GM23338 (cell line): ENCODE measurements around the gene PPAN. TPM values are rescaled to one million over a fixed set of nuclear protein-coding genes. Genes with fewer than 3 reads are reported as not detected.

Experiments
- ATAC-seq: fragments of 200-7000 bp; cut with Tn5 transposase; 3 replicates; pipeline ENCODE4 v1.9.1; 2020
- DNase-seq: peaks from one replicate; pipeline ENCODE4 v3.0.0-alpha.2; 2015; ENCODE audit warnings: low spot score
- H2AFZ ChIP-seq: fragments of 200-600 bp; sonication (generic); 2 replicates; pipeline ENCODE4 v1.8.0; 2016; ENCODE audit warnings: antibody characterized with exemption, mild to moderate bottlenecking, moderate library complexity
- H3F3A ChIP-seq: fragments of 200-600 bp; sonication (generic); replicated peaks from 2 replicates; pipeline ENCODE4 v1.8.0; 2017; ENCODE audit warnings: antibody characterized with exemption, mixed run types, low read depth
- H3K27ac ChIP-seq: fragments of 200-600 bp; sonication (generic); 2 replicates; pipeline ENCODE4 v1.6.1; 2016; ENCODE audit warnings: low read depth
- H3K27me3 ChIP-seq: fragments of 200-600 bp; sonication (generic); 2 replicates; pipeline ENCODE4 v1.8.0; 2016; ENCODE audit warnings: mild to moderate bottlenecking, mixed run types, moderate library complexity; ENCODE audit not compliant: insufficient read depth
- H3K36me3 ChIP-seq: fragments of 200-600 bp; sonication (generic); 2 replicates; pipeline ENCODE4 v1.8.0; 2016; ENCODE audit warnings: mild to moderate bottlenecking; ENCODE audit not compliant: insufficient read depth
- H3K4me1 ChIP-seq: fragments of 200-600 bp; sonication (generic); 2 replicates; pipeline ENCODE4 v1.8.0; 2016; ENCODE audit warnings: mild to moderate bottlenecking, moderate library complexity; ENCODE audit not compliant: insufficient read depth
- H3K4me2 ChIP-seq: fragments of 200-600 bp; sonication (generic); 2 replicates; pipeline ENCODE4 v1.7.1; 2017; ENCODE audit warnings: mixed run types
- H3K4me3 ChIP-seq: fragments of 200-600 bp; sonication (generic); 2 replicates; pipeline ENCODE4 v1.6.1; 2016; ENCODE audit warnings: mixed run types
- H3K79me2 ChIP-seq: fragments of 200-600 bp; sonication (generic); replicated peaks from 2 replicates; pipeline ENCODE4 v1.8.0; 2017; ENCODE audit warnings: mild to moderate bottlenecking; ENCODE audit not compliant: insufficient read depth
- H3K9me2 ChIP-seq: fragments of 200-600 bp; sonication (generic); 2 replicates; pipeline ENCODE4 v1.8.0; 2017; ENCODE audit not compliant: insufficient read depth
- H4K20me1 ChIP-seq: fragments of 200-600 bp; sonication (generic); replicated peaks from 2 replicates; pipeline ENCODE4 v1.8.0; 2017; ENCODE audit warnings: mild to moderate bottlenecking; ENCODE audit not compliant: insufficient read depth
- H3K27ac Mint-ChIP-seq: 2 replicates; pipeline ENCODE4 v1.8.0; 2020; ENCODE audit warnings: inconsistent platforms, mild to moderate bottlenecking, moderate library complexity, mixed read lengths
- H3K27me3 Mint-ChIP-seq: 3 replicates; pipeline ENCODE4 v1.8.0; 2022; ENCODE audit warnings: low read depth, mild to moderate bottlenecking, moderate library complexity, mixed read lengths, inconsistent platforms; ENCODE audit not compliant: insufficient read depth, poor library complexity
- H3K36me3 Mint-ChIP-seq: 3 replicates; pipeline ENCODE4 v1.8.0; 2021; ENCODE audit warnings: low read depth, mild to moderate bottlenecking, inconsistent platforms, moderate library complexity, mixed read lengths
- H3K4me1 Mint-ChIP-seq: 3 replicates; pipeline ENCODE4 v1.8.0; 2020; ENCODE audit warnings: mild to moderate bottlenecking, inconsistent platforms, mixed read lengths
- H3K4me3 Mint-ChIP-seq: 3 replicates; pipeline ENCODE4 v1.8.0; 2021; ENCODE audit warnings: moderate library complexity, mild to moderate bottlenecking, inconsistent platforms, mixed read lengths
- H3K9me3 Mint-ChIP-seq: 3 replicates; pipeline ENCODE4 v1.8.0; 2020; ENCODE audit warnings: moderate library complexity, mild to moderate bottlenecking, inconsistent platforms, mixed read lengths
- CREB1 ChIP-seq: fragments of 250-450 bp; sonication (Bioruptor Pico); IDR thresholded peaks from 2 replicates; pipeline ENCODE4 v1.5.0; 2020; ENCODE audit warnings: low read depth, mild to moderate bottlenecking, moderate library complexity
- CTCF ChIP-seq, 2 experiments: fragments of 200-600 bp in 1 of 2; sonication (generic) in 1 of 2; conservative IDR thresholded peaks; 2 replicates each; pipeline versions ENCODE4 v1.5.1 to v1.6.1; 2016 to 2017; ENCODE audit warnings: antibody characterized with exemption in 2 of 2, low read depth in 2 of 2, mild to moderate bottlenecking in 2 of 2, moderate library complexity in 1 of 2
- ETS1 ChIP-seq: IDR thresholded peaks from 2 replicates; pipeline ENCODE4 v1.6.1; 2016; ENCODE audit warnings: antibody characterized with exemption
- EZH2 ChIP-seq: fragments of 200-600 bp; sonication (generic); IDR thresholded peaks from one replicate; pipeline ENCODE4 v1.8.0; 2017; ENCODE audit warnings: antibody characterized with exemption, mild to moderate bottlenecking, low read depth; ENCODE audit not compliant: unreplicated experiment
- JUNB ChIP-seq: IDR thresholded peaks from one replicate; pipeline ENCODE4 v1.6.1; 2016; ENCODE audit warnings: antibody characterized with exemption; ENCODE audit not compliant: unreplicated experiment
- NANOG ChIP-seq: IDR thresholded peaks from 2 replicates; pipeline ENCODE4 v1.6.1; 2016; ENCODE audit warnings: antibody characterized with exemption, borderline replicate concordance
- POLR2AphosphoS5 ChIP-seq: IDR thresholded peaks from 2 replicates; pipeline ENCODE4 v1.6.1; 2016; ENCODE audit warnings: antibody characterized with exemption, low read depth
- STAT1 ChIP-seq: IDR thresholded peaks from one replicate; pipeline ENCODE4 v1.6.1; 2016; ENCODE audit warnings: antibody characterized with exemption; ENCODE audit not compliant: unreplicated experiment
- ZNF114 ChIP-seq: fragments of 250-450 bp; sonication (Bioruptor Pico); IDR thresholded peaks from 2 replicates; pipeline ENCODE4 v1.5.0; 2020; ENCODE audit warnings: mild to moderate bottlenecking, moderate library complexity
- ZNF331 ChIP-seq: fragments of 250-450 bp; sonication (Bioruptor Pico); IDR thresholded peaks from 2 replicates; pipeline ENCODE4 v1.5.0; 2020; ENCODE audit warnings: low read depth, mild to moderate bottlenecking, moderate library complexity
- ZNF462 ChIP-seq: fragments of 250-450 bp; sonication (Bioruptor Pico); IDR thresholded peaks from 2 replicates; pipeline ENCODE4 v1.5.0; 2020; ENCODE audit warnings: mild to moderate bottlenecking, moderate library complexity
- polyA plus RNA-seq: library from polyadenylated mRNA; unstranded; fragments of >200 nt; fragmentation: Nextera tagmentation; extraction: Ambion mirVana; gene quantifications from 2 replicates; pipeline ENCODE4 v1.2.1, GENCODE V29; 2016
- total RNA-seq: library from RNA; depleted of rRNA; stranded (reverse); fragments of >200 nt; shearing (Covaris generic); gene quantifications from 2 replicates; pipeline ENCODE4 v1.2.3, GENCODE V29; 2014

The PPAN gene
- total and polyA plus RNA-seq, 2 experiments from 2014 or later: 71.8 to 81.9 TPM

- TF ChIP-seq ETS1 (no peak), CTCF (conservative IDR thresholded peaks at IDR 0.05; ENCODE audit: low read depth in 2 of 2) (no peak), EZH2 (no peak), ZNF114 (CRISPR knock-in tag) (no peak), CREB1 (CRISPR knock-in tag) (no peak)
These were observed 29.6 kb downstream of the PPAN start (continued) for GRCh38 chr19:10135551-10136334.

- H3K36me3 ChIP-seq: peaks cover 40% of the 10 kb centered on the region
These were observed 30.8 kb downstream of the PPAN start for GRCh38 chr19:10136936-10137335.

More at GRCh38 chr19:10136936-10137335, 30.8 kb downstream of the PPAN start:
- H2AFZ ChIP-seq: no peak overlapping the region
- no peak overlapping the region for H3K4me2 ChIP-seq
- H3K79me2 ChIP-seq: no peaks in the 10 kb centered on the region
- H3K27me3 Mint-ChIP-seq: peaks cover 7% of the 10 kb centered on the region
- no peak overlapping the region for H3K27ac Mint-ChIP-seq
- H4K20me1 ChIP-seq: peaks cover 8% of the 10 kb centered on the region
- TF ChIP-seq ZNF114 (CRISPR knock-in tag) (no peak), POLR2AphosphoS5 (no peak), ZNF331 (CRISPR knock-in tag) (no peak), JUNB (no peak), NANOG (no peak), CTCF (conservative IDR thresholded peaks at IDR 0.05; ENCODE audit: low read depth in 2 of 2) (no peak), STAT1 (no peak), ZNF462 (CRISPR knock-in tag) (no peak)
- H3K9me3 Mint-ChIP-seq: no peaks in the 10 kb centered on the region
- peaks cover 79% of the 10 kb centered on the region for H3K36me3 Mint-ChIP-seq
- H3K9me2 ChIP-seq: no peaks in the 10 kb centered on the region
- DNase-seq (no peak), ATAC-seq (no peak)
- H3K4me1 ChIP-seq: no peaks in the 10 kb centered on the region
- no peak overlapping the region for H3K27ac ChIP-seq
- H3K4me1 Mint-ChIP-seq: no peaks in the 10 kb centered on the region
- H3F3A ChIP-seq: 0 out of 2 replicates have a peak, but pooled peaks cover 4% of the 10 kb centered on the region
- H3K4me3 Mint-ChIP-seq: no peak overlapping the region
- H3K27me3 ChIP-seq: no peaks in the 10 kb centered on the region
- H3K4me3 ChIP-seq: no peak overlapping the region
